ENCODE measurements around the gene NECTIN4. TPM values are rescaled to one million over a fixed set of nuclear protein-coding genes. Genes with fewer than 3 reads are reported as not detected.
"Not testable (repeated sequence)": the region's sequence is repeated elsewhere in the genome, so short reads cannot be mapped to it uniquely, and the experiment has no call there.

The NECTIN4 gene
- polyA plus RNA-seq, 3 donors: 0.07 TPM; not detected in 1

DNA sequence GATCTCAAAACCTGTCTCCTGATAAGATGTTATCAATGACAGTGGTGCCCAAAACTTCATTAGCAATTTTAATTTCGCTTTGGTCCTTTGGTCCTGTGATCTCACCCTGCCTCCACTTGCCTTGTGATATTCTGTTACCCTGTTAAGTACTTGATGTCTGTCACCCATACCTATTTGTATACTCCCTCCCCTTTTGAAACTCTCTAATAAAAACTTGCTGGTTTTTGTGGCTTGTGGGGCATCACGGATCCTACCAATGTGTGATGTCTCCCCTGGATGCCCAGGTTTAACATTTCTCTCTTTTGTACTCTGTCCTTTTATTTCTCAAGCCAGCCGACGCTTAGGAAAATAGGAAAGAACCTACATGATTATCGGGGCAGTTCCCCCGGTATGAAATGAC is 25.4 kb downstream of the NECTIN4 start:
- Histone ChIP-seq H3K36me3 (replicated peaks in 1 of 2; ENCODE audit: control insufficient read depth in 1 of 2, insufficient read depth in 2 of 2, low read length in 2 of 2) (peaks cover 30 to 62% of the 10 kb centered on the region in 2 donors), H3K27ac (ENCODE audit: low read depth in 1 of 2, low read length in 2 of 2) (peak overlapping the region in 1 of 2 donors; percentile 22), H4K20me1 (ENCODE audit: insufficient read depth, low read length) (peaks cover 78% of the 10 kb centered on the region), H3K4me1 (ENCODE audit: control insufficient read depth in 1 of 2, insufficient read depth in 2 of 2, low read length in 2 of 2) (peaks cover 29 to 39% of the 10 kb centered on the region in 2 donors), H3K79me2 (ENCODE audit: insufficient read depth, low read length) (peaks cover 100% of the 10 kb centered on the region)
- H3K9me3 Mint-ChIP-seq; H2AFZ ChIP-seq (ENCODE audit: insufficient read depth, low read depth, low read length, poor library complexity, severe bottlenecking); intact Hi-C loops (cut with micrococcal nuclease); H3K9me3 ChIP-seq (replicated peaks in 1 of 2; ENCODE audit: control insufficient read depth in 1 of 2, insufficient read depth in 1 of 2, low read length in 2 of 2); DNase-seq; H3K27me3 ChIP-seq (ENCODE audit: control insufficient read depth in 2 of 2, insufficient read depth in 2 of 2, low read length in 2 of 2); H3K27me3 Mint-ChIP-seq (ENCODE audit: low read depth in 3 of 3); H3K4me2 ChIP-seq (replicated peaks; ENCODE audit: extremely low read depth, low read length, poor library complexity, severe bottlenecking); H3K4me3 Mint-ChIP-seq; H3K9ac ChIP-seq (ENCODE audit: insufficient read depth, low read length, poor library complexity, severe bottlenecking); H3K4me3 ChIP-seq (replicated peaks in 1 of 3; ENCODE audit: low read depth in 2 of 3, low read length in 3 of 3): not testable (repeated sequence)
- WGBS (ENCODE audit: insufficient coverage): 100% methylated on average over 1 of the region's 6 CpGs
- peaks cover 47 to 82% of the 10 kb centered on the region in 2 donors for H3K36me3 Mint-ChIP-seq
- H3K4me1 Mint-ChIP-seq: peaks cover 58% of the 10 kb centered on the region
- peak overlapping the region in 6 of 7 donors; percentile 58 to 90 (median 80) for H3K27ac Mint-ChIP-seq

DNA sequence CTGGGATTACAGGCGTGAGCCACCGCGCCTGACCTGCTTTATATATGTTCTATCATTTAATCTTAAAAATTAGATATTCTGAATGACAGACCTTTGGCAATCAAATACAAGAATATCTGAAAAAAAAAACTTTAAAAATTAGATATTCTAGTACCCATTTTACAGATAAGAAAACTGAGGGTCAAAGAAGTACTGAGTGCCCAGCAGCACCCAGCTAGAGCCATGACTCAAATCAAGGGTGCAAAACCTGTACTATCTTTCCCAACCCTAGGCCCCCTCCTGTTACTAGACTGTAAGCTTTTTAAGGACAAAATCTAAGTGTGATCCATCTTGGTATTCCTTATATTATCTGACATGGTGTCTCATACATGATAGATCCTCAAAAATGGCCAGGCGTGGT is 27.9 kb downstream of the NECTIN4 start:
- H3K36me3 ChIP-seq (replicated peaks in 1 of 2; ENCODE audit: control insufficient read depth in 1 of 2, insufficient read depth in 2 of 2, low read length in 2 of 2): peaks cover 48 to 84% of the 10 kb centered on the region in 2 donors
- peaks cover 59 to 90% of the 10 kb centered on the region in 2 donors for H3K36me3 Mint-ChIP-seq
- intact Hi-C loops (cut with micrococcal nuclease): no loop called here
- H3K27me3 Mint-ChIP-seq (ENCODE audit: low read depth in 3 of 3): peaks cover 0 to 2% (median 0%) of the 10 kb centered on the region in 3 donors
- no peaks in the 10 kb centered on the region for H3K27me3 ChIP-seq (ENCODE audit: control insufficient read depth in 2 of 2, insufficient read depth in 2 of 2, low read length in 2 of 2)
- no peak overlapping the region for H3K4me2 ChIP-seq (replicated peaks; ENCODE audit: extremely low read depth, low read length, poor library complexity, severe bottlenecking)
- DNase-seq: no peak
- H3K27ac Mint-ChIP-seq: peak overlapping the region in 5 of 7 donors; percentile 5 to 85 (median 53)
- whole genome bisulfite sequencing (ENCODE audit: insufficient coverage): no CpG with 5 or more reads among the region's 4 CpGs
- TF ChIP-seq, protein P1, sequence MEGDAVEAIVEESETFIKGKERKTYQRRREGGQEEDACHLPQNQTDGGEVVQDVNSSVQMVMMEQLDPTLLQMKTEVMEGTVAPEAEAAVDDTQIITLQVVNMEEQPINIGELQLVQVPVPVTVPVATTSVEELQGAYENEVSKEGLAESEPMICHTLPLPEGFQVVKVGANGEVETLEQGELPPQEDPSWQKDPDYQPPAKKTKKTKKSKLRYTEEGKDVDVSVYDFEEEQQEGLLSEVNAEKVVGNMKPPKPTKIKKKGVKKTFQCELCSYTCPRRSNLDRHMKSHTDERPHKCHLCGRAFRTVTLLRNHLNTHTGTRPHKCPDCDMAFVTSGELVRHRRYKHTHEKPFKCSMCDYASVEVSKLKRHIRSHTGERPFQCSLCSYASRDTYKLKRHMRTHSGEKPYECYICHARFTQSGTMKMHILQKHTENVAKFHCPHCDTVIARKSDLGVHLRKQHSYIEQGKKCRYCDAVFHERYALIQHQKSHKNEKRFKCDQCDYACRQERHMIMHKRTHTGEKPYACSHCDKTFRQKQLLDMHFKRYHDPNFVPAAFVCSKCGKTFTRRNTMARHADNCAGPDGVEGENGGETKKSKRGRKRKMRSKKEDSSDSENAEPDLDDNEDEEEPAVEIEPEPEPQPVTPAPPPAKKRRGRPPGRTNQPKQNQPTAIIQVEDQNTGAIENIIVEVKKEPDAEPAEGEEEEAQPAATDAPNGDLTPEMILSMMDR (IDR thresholded peaks at IDR 0.05): no peak
- H3K9me3 Mint-ChIP-seq: no peaks in the 10 kb centered on the region
- no peak overlapping the region for H2AFZ ChIP-seq (ENCODE audit: insufficient read depth, low read depth, low read length, poor library complexity, severe bottlenecking)
- H3K9me3 ChIP-seq (replicated peaks in 1 of 2; ENCODE audit: control insufficient read depth in 1 of 2, insufficient read depth in 1 of 2, low read length in 2 of 2): no peaks in the 10 kb centered on the region
- H3K79me2 ChIP-seq (ENCODE audit: insufficient read depth, low read length): peaks cover 100% of the 10 kb centered on the region
- H3K27ac ChIP-seq (ENCODE audit: low read depth in 1 of 2, low read length in 2 of 2): peak overlapping the region in 1 of 2 donors; percentile 14
- H3K9ac ChIP-seq (ENCODE audit: insufficient read depth, low read length, poor library complexity, severe bottlenecking): no peak overlapping the region
- H3K4me1 Mint-ChIP-seq: peaks cover 39% of the 10 kb centered on the region
- no peak overlapping the region for H3K4me3 Mint-ChIP-seq
- H4K20me1 ChIP-seq (ENCODE audit: insufficient read depth, low read length): peaks cover 97% of the 10 kb centered on the region
- no peak overlapping the region for H3K4me3 ChIP-seq (replicated peaks in 1 of 3; ENCODE audit: low read depth in 2 of 3, low read length in 3 of 3)
- H3K4me1 ChIP-seq (ENCODE audit: control insufficient read depth in 1 of 2, insufficient read depth in 2 of 2, low read length in 2 of 2): peaks cover 12 to 23% of the 10 kb centered on the region in 2 donors

Data from CD14-positive monocyte (primary cell).